ENCODE data around the gene PLEKHA5.
A peak's percentile ranks its signal among the peaks of the same experiment; 100 is the strongest.
"Not testable (repeated sequence)": the region's sequence is repeated elsewhere in the genome, so short reads cannot be mapped to it uniquely, and the experiment has no call there.

Gene PLEKHA5

DNA sequence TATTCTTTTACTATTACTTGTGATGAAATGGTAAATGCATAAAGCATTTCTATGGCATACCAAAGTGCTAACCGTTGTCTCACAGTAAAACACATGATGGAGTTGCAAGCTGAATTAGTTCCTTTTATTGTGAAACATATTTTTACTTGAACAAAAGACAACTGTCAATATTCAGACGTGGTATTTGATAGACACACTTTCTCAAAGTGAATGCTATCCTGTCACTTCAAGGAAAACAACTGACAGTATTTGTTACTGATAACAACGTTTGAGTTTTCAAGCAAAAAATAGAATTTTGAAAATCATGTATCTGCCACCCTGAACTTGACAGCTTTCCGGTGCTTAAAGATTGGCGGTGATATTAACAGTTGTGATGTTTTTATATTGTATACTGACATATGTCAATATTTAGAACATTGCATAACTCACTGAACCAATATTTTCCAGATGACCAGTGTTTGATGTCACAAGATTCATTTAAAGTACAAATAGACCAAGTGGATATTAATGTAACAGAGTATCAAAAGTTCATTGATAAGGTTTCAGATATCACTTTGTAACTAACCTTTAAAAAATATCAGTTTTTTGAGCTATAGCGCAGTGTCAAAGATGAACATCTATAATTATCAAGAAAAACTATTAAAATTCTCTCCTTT, 156.4 kb downstream of the PLEKHA5 start:
- no peak for DNase-seq

- no peak for DNase-seq
Observed at GRCh38 chr12:19287302-19287701, 157.8 kb downstream of the PLEKHA5 start.

DNA sequence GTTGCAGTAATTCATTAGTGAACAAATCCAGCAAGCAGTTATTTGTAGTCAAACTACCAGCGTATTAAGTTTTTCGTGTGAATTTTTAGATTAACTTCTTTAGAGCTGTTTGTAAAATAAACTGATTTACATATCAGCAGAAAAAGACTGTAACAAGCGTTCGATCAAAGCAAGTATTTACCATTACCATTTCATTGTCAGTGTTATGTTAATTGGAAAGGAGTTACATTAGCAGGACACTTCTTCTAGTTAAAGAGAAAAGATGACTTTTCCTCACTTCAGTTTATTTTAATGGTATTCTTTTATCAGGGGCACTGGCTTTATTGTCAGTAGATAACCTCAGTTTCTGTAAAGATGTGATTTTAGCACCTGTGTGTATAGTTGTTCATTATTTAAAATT, 158.6 kb downstream of the PLEKHA5 start:
- DNase-seq: no peak

DNA sequence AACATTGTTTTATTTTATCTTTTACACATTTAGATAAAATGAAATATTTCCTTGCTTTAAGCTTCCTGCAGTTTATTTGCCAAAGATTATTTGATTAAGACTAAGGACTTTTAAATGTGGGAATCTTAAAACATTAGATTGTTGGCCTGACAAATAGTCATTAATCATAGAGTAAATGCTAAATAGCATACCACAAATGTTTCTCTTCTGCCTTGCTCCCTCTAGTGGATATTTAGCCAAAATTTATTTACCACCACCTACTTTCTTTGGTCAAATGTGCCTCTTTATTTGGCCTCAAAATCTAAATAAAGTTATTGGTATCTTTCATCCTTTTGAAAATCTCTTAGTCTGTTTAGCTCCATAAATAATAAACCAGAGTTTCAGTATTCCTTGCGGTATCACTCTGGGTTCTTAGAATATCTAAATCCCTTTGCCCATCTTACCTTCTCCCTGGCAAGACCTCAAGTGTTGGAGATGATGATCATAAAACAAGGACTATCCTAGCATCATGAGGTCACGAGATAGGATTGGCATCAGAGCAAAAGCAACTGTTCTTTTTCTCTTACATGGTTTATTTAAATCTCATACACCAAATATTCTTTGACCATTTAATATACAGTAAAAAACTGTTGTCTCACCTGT, 159.2 kb downstream of the PLEKHA5 start:
- no peak for DNase-seq

- no peak for DNase-seq
Observed at GRCh38 chr12:19298836-19299605, 169.5 kb downstream of the PLEKHA5 start.

- DNase-seq: peak; percentile 7
Observed at GRCh38 chr12:19299765-19300164, 170.2 kb downstream of the PLEKHA5 start.

DNA sequence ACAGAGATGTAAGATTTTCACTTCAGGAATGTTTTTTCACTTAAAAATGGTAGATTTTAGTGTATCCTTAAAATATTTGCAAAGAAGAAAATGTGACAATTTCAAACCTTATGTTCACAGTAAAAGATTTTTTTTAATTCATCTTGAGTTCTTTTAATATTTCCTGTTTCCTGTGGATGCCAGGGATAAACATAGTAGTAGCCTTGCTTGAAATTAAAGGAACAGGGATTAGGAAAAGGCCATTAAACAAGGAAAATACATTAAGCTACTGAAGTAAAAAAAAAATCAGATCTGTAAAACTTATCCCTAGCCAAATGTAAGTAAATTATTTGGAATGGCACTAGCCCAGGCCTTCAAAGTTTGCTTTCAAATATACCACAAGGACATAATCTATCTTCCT, 171.7 kb downstream of the PLEKHA5 start:
- DNase-seq: no peak

GRCh38 chr12:19301688-19302087, 172.2 kb downstream of the PLEKHA5 start:
- no peak for DNase-seq

GRCh38 chr12:19302100-19302640, 172.6 kb downstream of the PLEKHA5 start:
- DNase-seq: no peak

- DNase-seq: no peak
Observed at GRCh38 chr12:19303496-19303895, 174.0 kb downstream of the PLEKHA5 start.

- no peak for DNase-seq
Observed at GRCh38 chr12:19304149-19304750, 174.7 kb downstream of the PLEKHA5 start.

- DNase-seq: not testable (repeated sequence)
Observed at GRCh38 chr12:19305621-19306020, 176.1 kb downstream of the PLEKHA5 start.

GRCh38 chr12:19306366-19306765, 176.8 kb downstream of the PLEKHA5 start:
- no peak for DNase-seq

- DNase-seq: no peak
Observed at GRCh38 chr12:19307451-19307850, 177.9 kb downstream of the PLEKHA5 start.

GRCh38 chr12:19311165-19311564, 181.6 kb downstream of the PLEKHA5 start:
- DNase-seq: no peak

DNA sequence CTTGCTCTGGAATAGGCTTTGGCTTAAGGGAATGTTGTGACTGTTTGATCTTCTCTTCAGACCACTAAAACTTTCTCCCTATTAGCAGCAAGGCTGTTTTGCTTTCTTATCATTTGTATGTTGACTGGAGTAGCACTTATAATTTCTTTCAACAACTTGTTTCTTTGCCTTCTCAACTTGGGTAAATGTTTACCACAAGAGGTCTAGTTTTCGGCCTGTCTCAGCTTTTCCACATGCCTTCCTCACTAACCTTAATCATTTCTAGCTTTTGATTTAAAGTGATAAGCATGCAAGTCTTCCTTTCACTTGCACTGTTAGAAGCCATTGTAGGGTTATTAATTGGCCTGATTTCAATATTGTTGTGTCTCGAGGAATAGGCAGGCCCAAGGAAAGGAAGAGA, 183.1 kb downstream of the PLEKHA5 start:
- DNase-seq: no peak

DNA sequence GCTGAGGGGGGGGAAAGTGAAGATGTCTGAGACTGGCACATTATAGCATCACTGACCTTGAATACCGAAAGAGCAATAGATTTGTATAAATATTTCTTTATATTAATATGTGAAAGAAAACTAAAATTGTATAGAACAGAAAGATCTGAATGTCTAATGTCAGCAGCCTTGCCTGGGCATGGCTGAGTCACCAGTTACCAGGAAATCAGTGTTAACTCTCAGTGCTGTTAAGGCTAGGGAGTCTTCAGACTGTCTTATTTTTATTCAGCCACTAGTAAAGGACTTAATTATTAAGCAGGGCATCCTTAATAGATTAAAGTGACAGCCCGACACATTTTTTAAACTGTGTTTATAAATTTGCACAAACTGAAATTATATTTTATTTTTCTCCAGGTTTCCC, 186.9 kb downstream of the PLEKHA5 start:
- no peak for DNase-seq

- no peak for DNase-seq
Observed at GRCh38 chr12:19322376-19322775, 192.8 kb downstream of the PLEKHA5 start.

DNA sequence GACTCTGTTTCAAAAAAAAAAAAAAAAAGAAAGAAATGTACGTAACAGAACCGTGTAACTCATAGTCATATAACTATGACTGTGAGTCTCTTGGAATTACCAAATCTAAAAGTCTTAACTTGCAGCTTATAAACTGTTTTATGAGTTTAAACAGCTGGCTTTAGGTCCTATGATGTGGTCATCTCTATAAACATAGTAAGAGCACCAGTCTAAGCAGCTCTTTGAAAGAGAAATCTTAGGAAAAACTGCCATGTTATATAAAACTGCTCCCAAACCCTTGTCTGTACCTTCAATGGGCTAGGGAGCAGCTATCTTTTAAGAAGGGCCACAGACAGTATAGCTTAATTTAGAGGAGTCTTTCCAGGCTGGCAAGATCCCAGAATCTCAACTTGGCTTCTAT, 194.3 kb downstream of the PLEKHA5 start:
- DNase-seq: no peak

GRCh38 chr12:19326102-19326501, 196.6 kb downstream of the PLEKHA5 start:
- no peak for DNase-seq

DNA sequence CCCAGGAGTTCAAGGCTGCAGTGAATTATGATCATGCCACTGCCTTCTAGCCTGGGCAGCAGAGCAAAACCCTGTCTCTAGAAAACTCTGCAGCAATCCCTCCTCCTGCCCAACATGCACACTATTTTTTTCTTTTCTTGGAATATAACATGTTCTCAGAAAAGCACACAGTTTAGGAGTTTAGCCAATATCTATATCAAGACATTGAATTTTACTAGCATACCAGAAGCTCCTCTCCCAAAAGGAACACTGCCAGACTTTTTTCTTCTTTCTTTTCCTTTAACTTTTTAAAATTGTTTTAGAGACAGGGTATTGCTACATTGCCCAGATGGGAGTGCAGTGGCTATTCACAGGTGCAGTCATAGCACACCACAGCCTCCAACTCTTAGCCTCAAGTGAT, 202.7 kb downstream of the PLEKHA5 start:
- DNase-seq: no peak

- no peak for DNase-seq
Observed at GRCh38 chr12:19338405-19338804, 208.9 kb downstream of the PLEKHA5 start.

- not testable (repeated sequence) for DNase-seq
Observed at GRCh38 chr12:19350850-19351249, 221.3 kb downstream of the PLEKHA5 start.
